BE2C (cell line): Measurements from ENCODE around the gene FMNL3.
"Not testable (repeated sequence)": the region's sequence is repeated elsewhere in the genome, so short reads cannot be mapped to it uniquely, and the experiment has no call there.

Experiments used
- DNase-seq: peaks from one replicate; pipeline ENCODE4 v3.0.0-alpha.2; 2020
- H3K27me3 ChIP-seq: fragments of 250-450 bp; sonication (Bioruptor Pico); 2 replicates; pipeline ENCODE4 v1.5.1; 2020; ENCODE audit warnings: mild to moderate bottlenecking
- H3K36me3 ChIP-seq: fragments of 250-450 bp; sonication (Bioruptor Pico); 2 replicates; pipeline ENCODE4 v1.5.1; 2020; ENCODE audit warnings: mild to moderate bottlenecking
- H3K4me1 ChIP-seq: fragments of 250-450 bp; sonication (Bioruptor Pico); 2 replicates; pipeline ENCODE4 v1.5.1; 2020
- H3K4me3 ChIP-seq: 2 replicates; pipeline ENCODE4 v1.5.1; 2011; ENCODE audit warnings: low read depth, low read length
- H3K9me3 ChIP-seq: fragments of 250-450 bp; sonication (Bioruptor Pico); 2 replicates; pipeline ENCODE4 v1.5.1; 2020
- TF ChIP-seq, protein P1 (sequence below): IDR thresholded peaks from 2 replicates; pipeline ENCODE4 v1.5.1; 2012; ENCODE audit warnings: mild to moderate bottlenecking, low read depth, low read length

The FMNL3 gene

DNA sequence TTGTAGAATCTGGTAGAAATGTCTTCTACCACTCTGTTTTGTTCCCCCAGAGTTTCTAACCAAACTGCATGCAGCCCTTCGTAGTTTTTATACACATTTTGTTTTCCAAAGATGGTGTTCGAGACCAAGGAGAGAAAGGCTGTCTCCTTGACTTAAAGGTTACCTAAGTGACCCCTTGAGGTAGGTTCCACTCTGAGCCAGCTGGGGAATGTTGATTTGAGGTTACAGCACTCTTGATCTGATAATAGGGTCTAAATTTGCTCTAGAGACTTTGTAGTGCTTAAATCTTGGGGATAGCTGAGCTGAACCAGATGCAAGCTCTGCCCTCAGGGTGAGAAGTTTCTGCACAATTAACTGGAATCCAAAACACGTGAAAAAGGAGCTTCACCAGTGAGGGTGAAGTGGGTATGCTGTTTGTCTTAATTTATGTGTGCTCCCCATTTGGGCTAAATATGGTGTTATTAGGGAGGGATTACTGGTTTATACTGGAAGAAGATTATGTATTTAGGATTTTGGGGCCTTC is 37.2 kb upstream of the FMNL3 start:
- Histone ChIP-seq H3K9me3 (no peaks in the 10 kb centered on the region), H3K27me3 (no peaks in the 10 kb centered on the region), H3K4me3 (no peak overlapping the region), H3K4me1 (no peaks in the 10 kb centered on the region), H3K36me3 (peaks cover 3% of the 10 kb centered on the region; the same call in 1 of the 2 replicates)
- TF ChIP-seq, protein P1, sequence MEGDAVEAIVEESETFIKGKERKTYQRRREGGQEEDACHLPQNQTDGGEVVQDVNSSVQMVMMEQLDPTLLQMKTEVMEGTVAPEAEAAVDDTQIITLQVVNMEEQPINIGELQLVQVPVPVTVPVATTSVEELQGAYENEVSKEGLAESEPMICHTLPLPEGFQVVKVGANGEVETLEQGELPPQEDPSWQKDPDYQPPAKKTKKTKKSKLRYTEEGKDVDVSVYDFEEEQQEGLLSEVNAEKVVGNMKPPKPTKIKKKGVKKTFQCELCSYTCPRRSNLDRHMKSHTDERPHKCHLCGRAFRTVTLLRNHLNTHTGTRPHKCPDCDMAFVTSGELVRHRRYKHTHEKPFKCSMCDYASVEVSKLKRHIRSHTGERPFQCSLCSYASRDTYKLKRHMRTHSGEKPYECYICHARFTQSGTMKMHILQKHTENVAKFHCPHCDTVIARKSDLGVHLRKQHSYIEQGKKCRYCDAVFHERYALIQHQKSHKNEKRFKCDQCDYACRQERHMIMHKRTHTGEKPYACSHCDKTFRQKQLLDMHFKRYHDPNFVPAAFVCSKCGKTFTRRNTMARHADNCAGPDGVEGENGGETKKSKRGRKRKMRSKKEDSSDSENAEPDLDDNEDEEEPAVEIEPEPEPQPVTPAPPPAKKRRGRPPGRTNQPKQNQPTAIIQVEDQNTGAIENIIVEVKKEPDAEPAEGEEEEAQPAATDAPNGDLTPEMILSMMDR: no peak
- no peak for DNase-seq

DNA sequence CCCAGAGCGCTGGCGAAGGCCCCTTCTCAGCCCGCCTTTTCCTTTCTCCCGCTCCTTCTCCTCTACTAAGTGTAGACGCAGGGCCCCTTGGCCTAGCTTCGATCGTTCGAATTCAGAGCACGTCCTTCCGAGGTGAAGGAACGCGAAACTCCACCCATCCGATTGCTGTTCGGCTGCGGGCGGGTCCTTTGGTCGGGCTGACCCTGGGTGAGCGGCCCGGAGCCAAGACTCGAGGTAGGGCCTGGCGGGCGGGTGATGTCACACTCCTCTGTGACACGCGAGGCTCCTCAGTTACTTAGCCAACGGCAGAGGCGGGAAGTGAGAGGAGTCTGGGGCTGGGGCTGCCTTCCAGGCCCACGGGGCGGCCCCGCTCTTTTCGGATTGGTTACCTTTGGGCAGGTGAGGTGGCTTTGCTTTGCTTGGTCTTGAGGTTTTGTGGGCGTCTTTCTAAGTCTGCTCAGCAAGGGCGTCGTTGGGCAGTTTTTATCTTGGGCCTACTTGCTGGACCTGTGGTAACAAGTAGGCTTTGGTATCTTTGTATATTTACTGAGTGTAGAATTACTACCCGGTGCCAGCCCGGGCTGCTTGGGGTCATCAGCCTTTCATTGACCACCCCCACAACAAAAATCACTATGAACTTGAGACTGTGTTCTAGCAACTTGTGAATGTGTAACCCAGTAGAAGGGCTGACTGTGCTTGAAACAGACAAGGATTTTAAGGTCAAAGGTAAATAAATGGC is 34.8 kb upstream of the FMNL3 start:
- no peaks in the 10 kb centered on the region for H3K4me1 ChIP-seq

DNA sequence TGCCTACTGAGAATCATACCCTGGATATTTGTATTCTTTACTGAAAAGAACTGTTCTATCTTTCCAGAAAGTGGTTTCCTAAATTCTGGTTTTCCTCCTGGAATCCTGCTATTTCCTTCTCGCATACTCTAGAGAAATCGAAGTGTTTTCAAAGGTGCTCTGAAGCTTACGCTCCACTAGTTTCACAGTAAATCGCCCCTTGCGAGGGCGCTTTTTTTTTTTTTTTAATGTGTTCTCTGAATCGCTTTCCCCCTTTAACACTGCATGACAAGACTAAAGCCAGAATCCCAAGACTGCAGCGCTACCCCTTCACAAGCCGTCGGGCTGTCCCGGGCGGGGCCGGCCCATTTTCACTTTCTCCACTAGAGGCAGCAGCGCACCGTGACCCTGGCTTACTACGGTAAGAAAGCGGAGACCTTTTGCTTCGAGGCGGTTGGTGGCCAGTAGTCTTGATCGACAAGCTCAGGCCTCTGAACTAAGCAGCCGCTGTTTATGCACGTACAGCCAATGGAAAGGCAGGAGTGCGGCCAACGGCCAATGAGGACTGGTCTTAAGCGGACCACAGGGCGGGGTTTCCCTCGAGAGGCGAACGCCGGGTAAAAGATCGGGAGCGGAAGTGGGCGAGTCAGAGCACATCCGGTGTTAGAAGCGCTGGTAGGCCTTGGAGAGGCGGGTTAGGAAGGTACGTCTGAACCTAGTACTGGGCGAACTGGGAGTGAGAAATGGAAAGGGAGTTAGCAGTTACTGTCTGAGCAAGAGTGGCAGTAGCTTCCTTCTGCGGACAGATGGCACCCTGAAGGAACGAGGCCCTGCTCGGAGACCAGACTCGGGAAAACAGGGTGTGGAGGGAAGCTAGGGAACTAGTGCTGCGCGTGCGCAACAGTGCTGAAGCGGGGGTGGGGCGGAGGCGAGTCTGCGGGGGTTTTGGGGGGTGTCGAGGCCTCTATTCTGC is 34.0 kb upstream of the FMNL3 start, which contains the start of gene TMBIM6:
Gene TMBIM6, plus strand, starts transcription at position 628 of the 952 bp plus-strand sequence. CDS start 10,937 bp downstream, outside the sequence.
- H3K9me3 ChIP-seq: no peaks in the 10 kb centered on the region
- no peaks in the 10 kb centered on the region for H3K27me3 ChIP-seq
- H3K4me1 ChIP-seq: no peaks in the 10 kb centered on the region
- peak within 1 kb of the TSS; percentile 77 for H3K4me3 ChIP-seq
- TF ChIP-seq, protein P1: peak; percentile 89
- H3K36me3 ChIP-seq: peaks cover 3% of the 10 kb centered on the region; the same call in 1 of the 2 replicates
- DNase-seq: peak; percentile 99

More for the DNA sequence above, 34.8 kb upstream of the FMNL3 start:
- peak overlapping the region; percentile 77 for H3K4me3 ChIP-seq
- H3K36me3 ChIP-seq: peaks cover 3% of the 10 kb centered on the region; the same call in 1 of the 2 replicates
- no peaks in the 10 kb centered on the region for H3K27me3 ChIP-seq
- peak; percentile 89 for DNase-seq
- TF ChIP-seq, protein P1: no peak
- H3K9me3 ChIP-seq: no peaks in the 10 kb centered on the region

DNA sequence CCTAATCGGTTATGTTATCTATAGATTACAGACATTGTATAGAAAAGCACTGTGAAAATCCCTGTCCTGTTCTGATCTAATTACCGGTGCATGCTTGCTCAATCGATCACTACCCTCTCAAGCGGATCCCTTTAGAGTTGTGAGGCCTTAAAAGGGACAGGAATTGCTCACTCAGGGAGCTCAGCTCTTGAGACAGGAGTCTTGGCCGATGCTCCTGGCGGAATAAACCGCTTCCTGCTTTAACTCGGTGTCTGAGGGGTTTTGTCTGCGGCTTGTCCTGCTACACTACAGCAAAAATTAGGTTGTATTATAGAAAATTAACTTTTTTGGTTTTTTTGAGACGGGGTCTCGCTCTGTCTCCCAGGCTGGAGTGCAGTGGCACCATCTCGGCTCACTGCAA is 33.1 kb upstream of the FMNL3 start:
- not testable (repeated sequence) for DNase-seq, H3K4me1 ChIP-seq, H3K9me3 ChIP-seq, H3K36me3 ChIP-seq, H3K4me3 ChIP-seq, H3K27me3 ChIP-seq

DNA sequence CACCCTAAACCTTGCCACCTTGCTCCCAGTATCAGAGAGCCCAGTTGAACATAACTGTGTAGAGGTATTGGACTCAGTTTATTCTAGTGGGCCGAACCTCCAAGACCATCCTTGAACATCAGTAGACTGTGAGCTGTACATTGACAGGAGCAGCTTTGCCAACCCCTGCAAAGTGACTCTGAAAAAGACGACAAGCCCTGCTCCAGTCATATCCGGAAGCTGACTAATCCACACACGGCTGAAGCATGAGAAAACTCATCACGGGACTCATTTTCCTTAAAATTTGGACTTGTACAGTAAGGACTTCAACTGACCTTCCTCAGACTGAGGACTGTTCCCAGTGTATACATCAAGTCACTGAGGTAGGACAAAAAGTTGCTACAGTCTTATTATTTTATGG is 31.5 kb upstream of the FMNL3 start:
- not testable (repeated sequence) for DNase-seq, H3K9me3 ChIP-seq, H3K4me3 ChIP-seq, H3K36me3 ChIP-seq, H3K27me3 ChIP-seq, H3K4me1 ChIP-seq

DNA sequence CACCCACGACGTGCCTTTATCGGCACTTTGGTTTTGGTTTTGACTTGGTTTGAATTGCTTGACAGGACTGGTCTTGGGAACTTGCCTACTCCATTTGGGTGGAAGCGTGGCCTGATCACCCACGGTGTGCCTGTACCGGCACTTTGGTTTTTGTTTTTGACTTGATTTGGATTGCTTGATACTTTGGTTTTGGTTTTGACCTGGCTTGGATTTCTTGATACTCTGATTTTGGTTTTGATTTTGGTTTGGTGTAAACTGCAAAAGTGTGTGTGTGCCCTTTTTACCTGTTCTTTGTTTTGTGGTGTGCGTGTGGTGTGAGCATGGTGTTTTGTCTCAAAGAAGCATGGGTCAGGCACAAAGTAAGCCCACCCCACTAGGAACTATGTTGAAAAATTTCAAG is 27.7 kb upstream of the FMNL3 start:
- DNase-seq, H3K4me3 ChIP-seq, H3K36me3 ChIP-seq, H3K27me3 ChIP-seq, H3K9me3 ChIP-seq, H3K4me1 ChIP-seq: not testable (repeated sequence)

DNA sequence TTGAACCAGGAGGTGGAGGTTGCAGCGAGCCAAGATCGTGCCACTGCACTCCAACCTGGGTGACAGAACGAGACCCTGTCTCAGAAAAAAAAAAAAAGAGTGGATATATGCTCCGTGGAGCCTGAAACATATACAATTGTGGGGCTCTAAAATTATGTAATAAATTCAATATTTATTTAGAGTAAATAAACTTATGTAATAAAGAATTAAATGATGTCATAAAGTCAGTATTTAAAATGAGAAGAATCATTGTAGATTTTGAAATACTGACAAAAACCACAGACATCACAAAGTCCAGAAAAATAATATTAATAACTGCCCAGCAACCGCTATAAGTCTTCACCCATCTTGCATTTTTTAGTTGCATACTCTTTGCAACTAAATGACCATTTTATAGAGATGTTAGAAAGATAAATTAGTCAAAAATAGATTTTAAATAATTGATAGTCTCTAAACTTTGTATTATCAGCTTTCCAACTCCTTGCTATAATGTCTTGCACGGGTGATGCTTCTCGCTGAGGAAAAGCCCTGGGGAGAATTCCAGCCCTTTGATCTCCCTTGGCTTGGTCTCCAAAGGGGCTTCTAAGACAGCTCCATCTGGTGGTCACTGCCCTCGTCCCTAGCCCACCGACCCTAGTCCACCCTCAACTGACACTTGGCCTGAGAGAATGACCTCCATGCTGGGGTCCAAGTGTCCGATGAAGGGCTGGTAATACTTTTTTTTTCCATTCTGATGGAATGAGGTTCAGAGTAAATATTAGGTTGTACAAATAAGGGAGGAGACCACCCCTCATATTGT is 26.2 kb upstream of the FMNL3 start:
- peaks cover 4% of the 10 kb centered on the region; the same call in 1 of the 2 replicates for H3K27me3 ChIP-seq

More for the DNA sequence above, 26.2 kb upstream of the FMNL3 start:
- Histone ChIP-seq H3K36me3 (no peaks in the 10 kb centered on the region), H3K9me3 (no peaks in the 10 kb centered on the region; the same call in 1 of the 2 replicates), H3K4me3 (no peak overlapping the region), H3K4me1 (no peaks in the 10 kb centered on the region)
- TF ChIP-seq, protein P1: peak; percentile 43
- DNase-seq: peak; percentile 18
